D721Med (cell line): Measurements from ENCODE around the gene HIP1.
"Not testable (repeated sequence)": the region's sequence is repeated elsewhere in the genome, so short reads cannot be mapped to it uniquely, and the experiment has no call there.

Experiments used
- DNase-seq: peaks from one replicate; pipeline ENCODE4 v3.0.0; 2011; ENCODE audit warnings: low spot score; ENCODE audit not compliant: insufficient read length
- FAIRE-seq: peaks from 2 replicates; lab custom pipeline; 2011; peaks lifted over from hg19 to GRCh38; lab: Jason Lieb, UNC
- TF ChIP-seq, protein P1 (sequence below): IDR thresholded peaks from 2 replicates; pipeline ENCODE4 v1.5.1; 2012; ENCODE audit warnings: mild to moderate bottlenecking, control low read depth; ENCODE audit not compliant: insufficient read depth; ENCODE audit errors: missing control alignments

HIP1 gene

DNA sequence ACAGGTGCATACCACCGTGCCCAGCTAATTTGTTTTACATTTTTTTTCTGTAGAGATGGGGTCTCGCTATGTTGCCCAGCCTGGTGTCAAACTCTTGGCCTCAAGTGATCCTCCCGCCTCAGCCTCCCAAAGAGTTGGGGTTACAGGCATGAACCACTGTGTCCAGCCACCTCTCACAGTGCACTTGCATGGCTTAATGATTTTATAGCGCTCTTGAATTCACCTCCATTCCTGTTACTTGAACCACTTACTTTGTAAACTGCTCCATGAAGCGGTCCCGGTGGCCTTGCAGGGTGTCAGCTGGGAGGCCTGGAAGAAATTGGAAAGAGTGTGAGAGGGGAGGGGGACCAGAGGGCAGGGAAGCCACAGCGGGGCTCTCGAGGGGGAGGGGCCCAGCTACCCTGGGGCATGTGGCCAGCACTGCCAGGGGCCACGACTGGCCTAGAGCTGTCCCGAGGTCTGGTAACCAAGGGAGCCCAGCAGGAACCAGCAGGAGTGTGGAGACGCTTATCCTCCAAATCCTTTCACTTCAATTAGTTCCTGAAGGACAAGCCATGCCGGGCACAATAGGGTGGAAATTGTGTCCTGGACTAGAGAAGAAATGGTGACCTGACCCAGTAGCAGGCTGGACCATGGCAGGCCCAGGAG, 170.7 kb downstream of the HIP1 start:
- DNase-seq (no peak), FAIRE-seq (no peak)
- TF ChIP-seq, protein P1, sequence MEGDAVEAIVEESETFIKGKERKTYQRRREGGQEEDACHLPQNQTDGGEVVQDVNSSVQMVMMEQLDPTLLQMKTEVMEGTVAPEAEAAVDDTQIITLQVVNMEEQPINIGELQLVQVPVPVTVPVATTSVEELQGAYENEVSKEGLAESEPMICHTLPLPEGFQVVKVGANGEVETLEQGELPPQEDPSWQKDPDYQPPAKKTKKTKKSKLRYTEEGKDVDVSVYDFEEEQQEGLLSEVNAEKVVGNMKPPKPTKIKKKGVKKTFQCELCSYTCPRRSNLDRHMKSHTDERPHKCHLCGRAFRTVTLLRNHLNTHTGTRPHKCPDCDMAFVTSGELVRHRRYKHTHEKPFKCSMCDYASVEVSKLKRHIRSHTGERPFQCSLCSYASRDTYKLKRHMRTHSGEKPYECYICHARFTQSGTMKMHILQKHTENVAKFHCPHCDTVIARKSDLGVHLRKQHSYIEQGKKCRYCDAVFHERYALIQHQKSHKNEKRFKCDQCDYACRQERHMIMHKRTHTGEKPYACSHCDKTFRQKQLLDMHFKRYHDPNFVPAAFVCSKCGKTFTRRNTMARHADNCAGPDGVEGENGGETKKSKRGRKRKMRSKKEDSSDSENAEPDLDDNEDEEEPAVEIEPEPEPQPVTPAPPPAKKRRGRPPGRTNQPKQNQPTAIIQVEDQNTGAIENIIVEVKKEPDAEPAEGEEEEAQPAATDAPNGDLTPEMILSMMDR = no peak

DNA sequence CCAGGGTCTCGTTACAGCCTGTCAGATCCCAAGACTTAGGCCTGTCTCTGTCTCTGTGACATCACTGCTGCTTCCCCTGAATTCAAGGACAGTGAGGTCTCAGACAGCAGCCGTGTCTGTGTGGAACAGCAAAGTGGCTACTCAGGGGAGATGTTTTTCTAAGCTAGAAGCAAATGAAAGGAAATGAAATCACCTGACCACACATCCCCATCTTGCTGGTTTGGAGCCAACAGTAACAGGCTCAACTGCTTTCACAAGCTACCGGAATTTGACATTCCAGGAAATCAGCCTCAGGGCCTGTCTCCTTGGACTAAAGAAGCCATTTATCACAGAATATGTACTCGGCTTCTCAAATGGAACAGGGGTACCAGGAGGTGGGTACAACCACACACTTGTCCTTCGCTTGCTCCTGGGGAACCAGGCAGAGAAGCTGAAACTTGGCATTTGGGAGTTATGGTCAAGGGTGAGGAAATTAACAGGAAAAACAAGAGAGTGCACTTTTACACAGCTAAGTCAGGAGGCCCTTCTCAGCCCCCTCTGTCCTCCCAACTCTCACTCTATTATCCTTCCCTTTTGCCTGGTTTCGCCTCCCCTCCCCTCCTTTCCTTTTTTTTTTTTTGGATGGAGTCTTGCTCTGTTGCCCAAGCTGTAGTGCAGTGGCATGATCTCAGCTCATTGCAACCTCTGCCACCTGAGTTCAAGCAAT, 173.5 kb downstream of the HIP1 start:
- no peak for DNase-seq
- TF ChIP-seq, protein P1 = no peak
- FAIRE-seq = no peak

DNA sequence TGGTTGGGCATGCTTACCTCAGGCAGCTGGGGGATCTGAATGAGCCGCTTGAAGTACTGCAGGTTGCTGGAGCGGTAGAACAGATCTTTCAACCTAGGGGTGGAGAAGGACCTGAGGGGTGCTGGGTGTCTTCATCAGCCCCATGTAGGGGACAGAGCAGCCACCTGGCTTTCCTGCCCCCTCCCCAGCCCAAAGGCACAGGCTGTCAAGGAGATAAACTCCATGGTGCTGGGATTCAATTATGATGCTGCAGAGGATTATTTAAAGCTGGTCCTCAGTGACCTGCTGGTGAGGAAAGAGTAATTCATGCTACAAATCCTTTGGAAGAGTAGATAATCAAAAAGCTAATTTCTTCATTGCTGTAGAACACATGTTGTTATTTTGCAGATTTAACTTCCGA, 175.6 kb downstream of the HIP1 start:
- FAIRE-seq (peak; percentile 90), DNase-seq (peak; percentile 63)
- TF ChIP-seq, protein P1 = no peak

DNA sequence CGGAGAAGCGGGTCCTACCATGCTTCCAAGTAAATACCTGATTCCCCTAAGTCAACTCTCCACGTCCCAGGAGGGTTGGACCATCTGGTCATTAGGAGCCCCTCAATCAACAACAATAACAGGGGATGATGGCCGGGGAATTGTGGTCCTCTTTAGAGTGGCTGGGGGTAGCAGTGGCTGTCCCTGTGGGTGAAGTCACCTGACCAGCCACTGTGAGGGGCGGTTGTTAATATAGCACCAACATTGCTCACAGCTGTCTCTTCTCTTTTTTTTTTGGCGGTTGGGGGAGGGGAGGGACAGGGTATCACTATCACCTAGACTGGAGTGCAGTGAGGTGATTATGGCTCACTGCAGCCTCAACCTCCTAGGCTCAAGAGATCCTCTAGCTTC, 178.8 kb downstream of the HIP1 start:
- FAIRE-seq = no peak

DNA sequence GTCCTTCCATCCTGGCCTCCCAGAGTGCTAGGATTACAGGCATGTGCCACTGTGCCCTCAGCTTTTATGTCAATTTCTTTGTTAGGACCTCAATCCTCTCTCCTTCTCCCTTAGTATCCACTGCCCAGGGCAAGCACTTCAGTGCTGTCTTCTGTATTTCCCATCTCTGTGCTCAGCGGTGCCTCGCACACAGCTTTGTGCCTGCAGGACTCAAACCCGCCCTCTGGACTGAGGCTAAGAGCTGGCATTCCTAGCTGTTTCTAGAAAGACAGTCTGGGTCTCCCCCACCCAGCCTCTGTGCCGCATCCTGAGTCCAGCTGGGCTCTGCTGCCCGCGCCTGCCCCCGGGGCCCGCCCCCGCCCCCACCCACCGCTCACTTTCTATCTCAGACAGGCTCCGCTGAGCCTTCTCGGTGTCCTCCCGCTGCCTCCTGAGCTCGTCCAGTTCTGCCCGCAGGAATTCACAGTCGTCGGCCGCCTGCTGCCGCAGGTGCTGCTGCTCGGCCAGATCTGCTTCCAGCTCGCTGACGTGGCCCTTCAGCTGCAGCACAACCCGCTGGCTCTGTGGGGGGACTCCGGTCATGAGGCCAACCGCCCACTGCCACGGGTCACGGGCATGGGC, 179.3 kb downstream of the HIP1 start:
- TF ChIP-seq, protein P1 = no peak
- DNase-seq (no peak), FAIRE-seq (no peak)

More for the DNA sequence above, 178.8 kb downstream of the HIP1 start:
- TF ChIP-seq, protein P1 = no peak
- no peak for DNase-seq

DNA sequence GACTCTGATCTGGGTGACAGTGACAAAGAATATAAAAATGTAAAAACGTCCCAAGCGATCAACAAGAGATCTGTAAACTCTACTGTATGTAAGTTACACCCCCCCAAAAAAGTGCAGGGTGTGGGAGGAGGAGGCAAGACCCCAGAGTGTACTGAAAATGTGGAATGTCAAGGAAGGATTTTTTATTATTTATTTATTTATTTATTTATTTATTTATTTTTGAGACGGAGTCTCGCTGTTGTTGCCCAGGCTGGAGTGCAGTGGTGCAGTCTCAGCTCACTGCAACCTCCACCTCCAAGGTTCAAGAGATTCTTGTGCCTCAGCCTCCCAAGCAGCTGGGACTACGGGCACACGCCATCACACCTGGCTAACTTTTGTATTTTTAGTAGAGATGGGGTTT, 181.9 kb downstream of the HIP1 start:
- not testable (repeated sequence) for FAIRE-seq, DNase-seq

DNA sequence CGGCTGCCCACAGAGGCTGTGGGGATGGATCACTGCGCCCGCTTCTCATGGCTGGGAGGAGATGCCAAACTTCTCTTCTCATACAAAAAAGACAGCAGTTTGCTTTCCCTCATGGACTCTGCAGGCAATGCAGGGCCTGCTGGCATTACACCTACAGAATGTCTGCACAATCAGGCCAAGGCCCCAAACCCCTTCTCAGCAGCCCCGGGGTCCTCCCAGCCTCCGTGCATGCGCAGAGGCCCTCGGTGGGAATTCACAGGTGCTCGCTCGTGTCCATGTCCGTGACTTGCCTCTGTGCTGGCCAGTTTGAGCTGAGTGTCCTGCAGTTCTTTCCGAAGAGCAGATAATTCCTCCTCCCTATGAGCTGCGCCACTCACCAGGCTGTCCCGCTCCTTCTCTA, 183.0 kb downstream of the HIP1 start:
- no peak for DNase-seq
- TF ChIP-seq, protein P1 = no peak
- FAIRE-seq = no peak
